SK-N-MC (cell line): ENCODE data around the gene SNU13.

Experiments
- EZH2 ChIP-seq: fragments of 200-600 bp; sonication (generic); IDR thresholded peaks from one replicate; pipeline ENCODE4 v1.6.1; 2017; ENCODE audit warnings: antibody characterized with exemption
- FOXP2 ChIP-seq: optimal IDR thresholded peaks from 2 replicates; pipeline ENCODE3; 2011; ENCODE audit warnings: mild to moderate bottlenecking, moderate library complexity; ENCODE audit not compliant: insufficient read depth; ENCODE audit errors: extremely low read length, control extremely low read depth
- POLR2AphosphoS5 ChIP-seq: IDR thresholded peaks from 2 replicates; pipeline ENCODE4 v1.6.1; 2012; ENCODE audit warnings: mild to moderate bottlenecking, low read depth, low read length, borderline replicate concordance

- no peak for TF ChIP-seq POLR2AphosphoS5
- TF ChIP-seq EZH2: no peak
- TF ChIP-seq FOXP2: no peak
Measured at GRCh38 chr22:41650229-41650628, 38.4 kb downstream of the SNU13 start.
